ENCODE measurements around the gene CFAP107.

The CFAP107 gene

DNA sequence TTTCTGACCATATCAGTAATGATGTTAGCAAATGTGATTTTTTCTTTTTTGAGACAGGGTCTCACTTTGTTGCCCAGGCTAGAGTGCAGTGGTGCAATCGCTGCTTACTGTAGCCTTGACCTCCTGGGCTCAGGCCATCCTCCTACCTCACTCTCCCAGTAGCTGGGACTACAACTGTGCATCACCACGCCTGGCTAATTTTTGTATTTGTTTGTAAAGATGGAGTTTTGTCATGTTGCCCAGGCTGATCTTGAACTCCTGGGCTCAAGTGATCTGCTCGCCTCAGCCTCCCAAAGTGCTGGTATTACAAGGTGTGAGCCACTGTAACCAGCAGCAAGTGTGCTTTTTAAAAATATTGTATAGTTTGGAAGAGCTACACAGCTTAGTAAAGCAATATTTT is 4.1 kb upstream of the CFAP107 start:
- no peak for DNase-seq

DNA sequence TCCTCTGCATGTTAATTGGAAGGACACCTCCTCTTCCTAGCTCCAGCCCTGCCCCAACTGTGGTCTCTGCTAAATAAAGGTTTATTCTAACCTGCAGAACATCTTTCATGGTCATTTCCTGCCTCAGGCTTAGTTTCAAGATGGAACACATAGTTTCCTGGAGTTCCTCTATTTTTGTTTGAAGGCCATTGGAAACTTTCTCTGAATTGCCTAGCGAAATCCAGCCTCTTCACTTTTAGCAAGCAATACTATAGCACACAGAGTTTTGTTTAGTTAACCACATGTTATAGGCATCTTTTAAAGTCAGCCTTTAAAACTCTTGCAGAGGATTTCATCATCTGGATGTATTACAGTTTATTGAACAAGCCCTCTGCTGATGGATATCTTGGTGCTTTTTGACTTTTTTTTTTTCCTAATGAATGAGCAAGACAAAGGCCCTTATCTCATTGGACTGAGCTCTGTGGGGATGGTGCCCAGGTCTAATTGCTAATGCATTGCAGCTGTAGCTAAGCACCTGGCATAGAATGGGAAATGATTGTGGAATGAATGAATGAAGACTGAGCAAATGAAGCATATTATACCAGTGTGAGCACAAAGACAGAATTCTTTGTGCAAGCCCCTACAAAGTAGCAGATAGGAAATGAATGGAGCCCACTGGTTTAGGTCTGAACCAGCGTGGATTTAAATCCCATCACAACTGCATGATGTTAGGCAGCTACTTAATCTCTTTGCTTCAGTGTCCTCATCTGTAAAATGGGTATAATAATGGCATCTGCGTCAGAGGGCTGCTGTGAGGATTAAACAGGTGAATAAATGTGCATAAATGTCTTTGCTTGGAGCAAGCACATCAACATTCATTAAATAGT is 641 bp upstream of the CFAP107 start:
- no peak for DNase-seq

DNA sequence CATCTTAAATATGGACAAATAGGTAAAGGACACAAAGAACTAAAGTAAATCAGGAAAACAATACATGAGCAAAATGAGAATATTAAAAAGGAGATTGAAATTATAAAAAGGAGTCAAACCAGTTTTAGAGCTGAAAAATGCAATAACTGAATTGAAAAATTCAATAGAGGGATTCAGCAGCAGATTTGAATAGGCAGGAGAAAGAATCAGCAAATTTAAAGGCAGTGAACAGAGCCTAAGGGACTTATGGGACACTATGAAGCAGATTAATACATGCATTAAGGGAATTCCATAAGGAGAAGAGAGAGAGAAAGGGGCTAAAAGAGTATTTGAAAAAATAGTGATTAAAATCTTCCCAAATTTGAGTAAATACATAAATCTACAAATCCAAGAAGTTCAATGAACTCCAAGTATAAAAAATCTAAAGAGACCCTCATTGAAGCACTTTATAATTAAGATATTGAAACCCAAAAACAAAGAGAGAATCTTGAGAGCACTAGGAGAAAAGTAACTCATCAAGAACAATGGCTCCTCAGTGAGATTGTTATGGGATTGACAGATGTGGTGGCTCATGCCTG is 2.9 kb downstream of the CFAP107 start:
- DNase-seq: no peak

DNA sequence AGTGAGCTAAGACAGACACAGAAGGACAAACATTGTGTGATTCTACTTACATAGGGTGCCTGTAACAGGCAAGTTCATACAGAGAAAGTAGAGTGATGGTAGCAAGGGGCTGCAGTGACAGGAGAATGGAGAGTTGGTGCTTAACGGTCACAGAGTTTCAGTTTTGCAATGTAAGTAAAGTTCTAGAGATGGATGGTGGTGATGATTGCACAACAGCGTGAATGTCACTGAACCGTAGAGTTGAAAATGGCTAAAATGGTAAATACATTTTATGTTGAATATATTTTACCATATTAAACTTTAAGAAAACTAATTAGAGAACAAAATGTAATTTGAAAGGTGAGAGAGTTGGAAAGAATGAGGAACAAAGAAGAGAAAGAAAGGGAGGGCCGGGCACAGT is 8.7 kb downstream of the CFAP107 start:
- DNase-seq: no peak

DNA sequence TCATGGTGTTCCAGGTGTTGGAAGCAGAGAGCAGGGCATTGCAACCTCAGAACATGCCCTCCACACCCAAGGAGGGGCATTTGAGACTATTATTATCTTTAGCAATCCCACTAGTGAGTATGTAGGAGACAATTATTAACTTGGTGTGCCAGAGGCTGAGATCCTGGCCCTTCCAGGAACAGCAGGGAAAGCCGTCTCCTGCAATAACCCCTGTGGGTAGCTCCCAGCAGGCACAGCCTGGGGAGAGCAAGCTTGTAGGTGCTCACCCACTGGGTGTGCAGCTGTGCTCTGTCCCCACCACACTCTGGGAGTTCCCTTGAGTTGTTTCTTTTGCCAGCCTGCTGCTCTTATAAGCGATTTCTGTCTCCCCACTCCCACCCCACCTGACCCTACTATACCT is 10.3 kb downstream of the CFAP107 start:
- no peak for DNase-seq

DNA sequence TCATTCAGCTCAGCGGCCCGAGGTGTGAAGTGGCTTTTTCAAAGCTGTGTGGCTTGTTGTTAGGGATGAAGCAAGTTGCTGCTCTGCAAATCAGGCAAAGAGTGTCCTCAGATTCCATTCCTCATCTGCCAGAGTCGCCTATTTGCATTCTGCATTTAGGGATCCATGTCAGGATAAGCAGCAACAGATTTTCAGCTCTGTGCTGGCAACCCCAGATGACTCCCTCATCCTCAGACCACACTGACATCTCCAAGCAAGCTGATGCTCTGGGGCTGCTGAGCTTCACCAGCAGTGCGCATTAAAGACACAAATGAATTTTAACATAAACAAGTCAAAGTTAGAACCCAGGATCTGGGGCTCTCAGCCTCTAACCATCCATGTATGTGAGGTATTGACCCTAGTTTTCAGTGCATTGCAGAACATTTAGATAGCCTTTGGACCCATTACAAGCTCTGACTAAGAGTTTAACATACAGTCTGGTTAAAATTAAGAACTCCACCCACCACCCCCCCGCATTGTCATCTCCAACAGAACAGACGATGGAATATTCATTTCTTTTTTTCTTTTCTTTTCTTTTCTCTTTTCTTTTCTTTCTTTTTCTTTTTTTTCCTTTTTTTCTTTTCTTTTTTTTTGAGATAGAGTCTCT is 10.9 kb downstream of the CFAP107 start:
- no peak for DNase-seq

DNA sequence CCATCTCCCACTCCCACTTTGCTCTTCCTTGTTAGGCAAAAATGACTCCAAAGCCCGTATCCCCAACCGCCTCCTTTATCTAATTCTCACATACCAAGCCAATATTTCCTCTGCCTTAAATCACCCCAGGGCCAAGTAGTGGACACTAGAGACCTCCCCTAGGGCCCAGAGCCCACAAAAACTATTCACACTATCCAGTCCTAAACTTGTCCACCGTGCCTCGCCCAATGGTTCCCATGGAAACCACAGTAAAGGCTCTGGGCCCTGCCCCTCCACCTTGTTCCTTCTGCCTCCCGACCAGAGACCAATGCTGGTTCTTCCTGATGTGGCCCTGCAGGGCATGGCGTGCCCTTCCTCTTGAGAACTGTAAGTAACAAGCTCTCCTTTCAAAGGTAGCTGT is 11.8 kb downstream of the CFAP107 start:
- DNase-seq: no peak

DNA sequence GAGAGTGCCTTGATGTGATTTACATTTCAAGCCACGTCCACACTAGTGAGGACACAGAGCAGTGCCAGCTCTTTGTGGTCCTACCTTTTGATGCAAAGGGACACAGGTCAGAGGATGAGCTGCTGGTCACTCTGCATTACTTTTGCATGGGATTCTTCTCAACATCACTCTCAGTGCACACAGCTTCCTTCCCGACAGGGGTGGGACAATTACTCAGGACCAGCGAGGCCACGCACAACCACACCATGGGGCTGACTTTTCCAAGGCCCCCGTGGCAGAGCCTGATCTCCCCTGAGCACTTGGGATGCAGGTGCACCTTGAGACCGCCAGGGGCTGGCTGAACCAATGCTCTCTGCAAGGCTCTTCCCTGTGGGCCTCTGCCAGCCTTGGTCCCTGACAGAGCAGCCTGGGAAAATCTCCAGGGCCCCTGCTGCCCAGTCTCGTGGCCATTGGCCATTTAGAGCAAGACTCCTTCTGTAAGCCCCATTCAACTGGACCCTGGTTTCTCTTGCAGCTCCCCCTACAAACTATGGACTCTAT is 14.3 kb downstream of the CFAP107 start:
- no peak for DNase-seq

DNA sequence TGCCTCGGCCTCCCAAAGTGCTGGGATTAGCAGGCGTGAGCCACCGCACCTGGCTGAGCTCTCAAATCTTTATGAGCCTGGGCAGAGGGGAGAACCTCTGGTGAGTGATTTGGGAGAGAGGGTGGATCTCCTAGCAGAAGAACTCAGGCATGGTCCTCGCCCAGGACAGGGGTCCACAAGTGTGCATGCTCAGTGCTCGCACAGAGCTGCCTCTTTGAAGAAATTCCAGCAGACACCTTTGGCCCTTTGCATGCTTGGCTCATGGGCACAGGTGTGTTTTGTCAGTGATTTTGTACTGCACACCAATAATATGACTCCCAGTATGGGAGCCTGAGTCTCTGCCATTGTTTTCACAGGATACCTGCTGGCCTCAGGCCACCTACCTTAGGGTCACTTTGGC is 15.8 kb downstream of the CFAP107 start:
- no peak for DNase-seq

DNA sequence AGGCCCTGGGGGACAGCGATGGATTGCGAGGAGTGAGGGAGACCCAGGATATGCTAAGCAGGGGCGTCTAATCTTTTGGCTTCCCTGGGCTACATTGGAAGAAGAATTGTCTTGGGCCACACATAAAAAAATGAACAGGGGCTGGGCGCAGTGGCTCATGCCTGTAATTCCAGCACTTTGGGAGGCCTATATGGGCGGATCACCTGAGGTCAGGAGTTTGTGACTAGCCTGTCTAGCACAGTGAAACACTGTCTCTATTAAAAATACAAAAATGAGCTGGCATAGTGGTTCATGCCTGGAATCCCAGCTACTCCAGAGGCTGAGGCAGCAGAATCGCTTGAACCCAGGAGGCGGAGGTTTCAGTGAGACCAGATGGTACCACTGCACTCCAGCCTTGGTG is 16.8 kb downstream of the CFAP107 start:
- no peak for DNase-seq

DNA sequence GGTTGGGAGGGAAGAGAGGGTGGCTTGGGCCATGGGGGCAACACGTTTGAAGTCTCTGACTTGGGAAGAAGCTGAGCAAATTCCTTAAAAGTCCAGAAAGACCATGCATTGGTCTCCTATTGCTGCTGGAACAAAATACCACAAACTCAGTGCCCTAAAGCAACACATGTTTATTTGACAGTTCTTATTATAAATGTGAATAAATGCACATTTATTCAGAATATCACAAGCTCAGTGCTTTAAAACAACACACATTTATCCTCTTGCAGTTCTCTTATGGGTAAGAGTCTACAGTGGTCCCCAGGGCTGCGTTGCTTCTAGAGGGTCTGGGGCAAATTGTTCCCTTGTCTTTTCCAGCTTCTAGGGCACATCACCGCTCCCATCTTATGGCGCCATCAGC is 17.5 kb downstream of the CFAP107 start:
- DNase-seq: no peak

DNA sequence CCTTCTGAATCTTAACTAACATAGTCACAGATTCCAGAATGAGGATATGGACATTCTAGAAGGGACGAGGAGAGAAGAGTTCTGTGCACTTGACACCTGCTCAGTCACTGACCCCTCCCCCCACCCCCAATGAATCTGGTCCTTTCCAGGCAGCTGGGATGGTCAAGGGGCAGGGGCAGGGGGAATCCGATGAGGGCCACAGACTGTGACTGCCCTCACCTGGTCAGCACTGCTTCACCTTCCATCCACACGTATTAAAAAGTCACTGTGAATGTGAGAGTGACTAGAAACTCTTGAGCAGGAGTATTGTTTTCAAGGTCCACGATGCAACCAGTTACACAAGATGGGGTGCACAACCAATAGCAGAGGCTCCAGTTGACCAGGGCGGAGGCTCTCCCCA is 18.0 kb downstream of the CFAP107 start:
- DNase-seq: no peak

DNA sequence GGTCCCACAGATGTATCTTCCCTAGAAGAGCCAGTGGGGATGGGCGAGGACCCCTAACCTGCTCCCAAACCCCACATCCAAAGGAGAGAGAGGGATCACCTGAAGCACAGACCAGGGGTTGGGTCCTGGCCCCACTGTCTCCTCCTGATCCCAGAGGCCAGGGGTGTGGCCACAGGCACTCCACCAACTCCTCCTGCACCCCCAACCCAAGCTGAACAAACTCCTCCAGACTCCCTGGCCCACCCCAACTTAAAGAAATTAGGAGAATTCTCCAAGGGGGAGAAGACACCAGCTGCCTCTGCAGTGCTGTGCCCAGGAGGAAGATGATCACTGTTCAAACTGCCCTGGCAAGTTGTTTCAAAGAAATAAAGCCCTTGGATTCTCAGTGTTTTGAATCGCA is 23.0 kb downstream of the CFAP107 start:
- no peak for DNase-seq

DNA sequence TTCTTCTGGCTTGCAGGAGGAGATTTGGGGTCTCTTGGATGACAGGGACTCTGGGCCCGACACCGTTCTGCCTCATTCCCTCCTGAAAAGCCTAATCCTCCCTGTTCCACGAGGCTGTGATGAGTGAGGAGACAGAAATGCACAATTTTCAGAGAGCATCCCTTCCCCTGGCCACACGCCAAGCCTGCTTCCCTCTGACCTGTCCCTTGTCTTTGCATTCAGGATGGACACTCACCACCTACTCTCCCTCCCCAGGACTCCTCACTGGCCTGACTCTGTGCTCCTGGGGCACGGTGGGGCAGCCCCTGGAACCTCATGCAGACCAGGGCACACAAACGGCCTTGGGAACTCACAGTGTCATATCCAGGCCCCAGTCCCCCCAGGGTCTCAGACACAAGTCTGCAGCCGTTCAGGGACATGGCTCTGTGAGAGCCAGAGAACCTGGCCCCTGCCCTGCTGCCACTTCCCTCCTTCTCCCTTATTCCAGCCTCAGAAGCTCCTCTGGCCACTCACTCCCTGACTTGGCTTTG is 24.0 kb downstream of the CFAP107 start:
- DNase-seq: no peak

DNA sequence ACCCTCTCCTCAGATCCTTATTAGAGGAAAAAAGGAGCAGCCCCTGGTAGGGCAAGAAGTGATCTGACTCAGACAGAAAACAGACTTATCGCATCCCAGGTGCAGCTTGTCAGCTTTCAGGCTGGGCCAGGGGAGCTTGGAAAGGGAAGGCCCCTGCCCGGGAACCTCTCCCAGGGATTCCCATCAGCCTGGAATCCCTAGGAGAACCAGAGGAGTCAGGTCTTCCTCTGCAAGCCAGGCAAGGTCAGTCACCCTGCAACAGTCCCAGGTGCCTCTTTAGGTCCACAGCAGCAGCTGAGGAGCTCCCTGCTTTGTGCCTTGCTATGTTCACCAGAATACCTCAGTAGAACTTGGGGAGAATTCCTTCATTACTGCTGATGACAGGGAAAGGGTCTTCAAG is 24.6 kb downstream of the CFAP107 start:
- no peak for DNase-seq

DNA sequence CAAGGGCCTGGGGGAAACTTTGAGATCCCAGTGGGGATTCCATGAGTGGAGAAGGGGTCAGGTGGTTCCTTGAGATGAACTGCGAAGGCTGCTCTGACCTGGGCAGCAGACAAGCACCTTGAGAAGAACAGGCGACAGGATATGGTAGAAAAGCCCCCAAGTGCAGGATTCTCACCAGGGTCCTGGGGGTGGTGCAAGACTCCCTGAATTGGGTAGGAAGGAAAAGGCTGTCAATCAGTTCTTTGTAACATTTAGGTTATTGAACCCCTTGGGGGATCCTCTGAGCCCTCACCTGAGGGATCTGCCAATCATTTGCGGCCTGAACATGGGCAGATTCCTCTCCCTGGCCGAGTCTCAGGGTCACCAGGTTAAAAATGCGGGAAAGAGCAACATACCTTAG is 25.2 kb downstream of the CFAP107 start:
- no peak for DNase-seq

DNA sequence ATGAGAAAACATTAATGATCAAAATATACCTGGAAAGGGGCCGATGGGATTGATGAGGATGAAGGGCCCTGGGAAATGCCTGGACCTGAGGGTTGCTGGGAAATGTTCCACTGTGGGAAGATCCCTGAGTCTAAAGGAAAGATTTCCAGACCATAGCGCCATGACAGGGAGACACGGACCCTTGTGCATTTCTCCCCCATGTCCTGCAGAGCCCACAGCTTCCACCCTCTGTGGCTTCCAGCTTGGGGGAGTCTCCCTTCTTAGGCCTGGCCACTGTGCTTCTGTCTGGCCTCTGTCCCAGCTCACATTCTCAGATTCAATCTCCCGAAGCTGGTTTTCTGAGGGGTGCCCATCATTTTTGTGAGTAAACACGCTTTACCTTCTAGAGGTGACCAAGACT is 26.5 kb downstream of the CFAP107 start:
- no peak for DNase-seq

DNA sequence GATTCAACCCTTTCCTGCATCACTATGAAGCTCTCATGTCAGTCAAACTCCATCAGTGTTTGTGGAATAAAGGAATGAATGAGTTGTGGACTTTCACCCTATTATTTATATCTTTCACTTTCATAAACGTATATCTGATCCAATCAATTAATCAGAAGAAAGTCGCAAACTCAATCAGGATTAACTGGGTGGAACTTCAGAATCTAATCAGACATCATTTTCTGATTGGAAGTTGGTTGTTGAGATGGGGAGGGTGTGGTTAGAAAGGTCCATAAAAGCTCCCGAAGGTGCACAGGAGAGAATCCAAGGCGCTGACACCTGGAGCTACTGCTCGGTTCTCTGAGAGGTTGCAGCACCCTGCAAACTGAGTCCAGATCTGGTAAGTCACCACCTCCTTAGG is 27.4 kb downstream of the CFAP107 start, which contains the start of gene PRAMEF12:
Gene PRAMEF12, plus strand, starts transcription at position 301 of the 400 bp plus-strand sequence. CDS start 1,130 bp downstream, outside the sequence.
- DNase-seq: no peak

DNA sequence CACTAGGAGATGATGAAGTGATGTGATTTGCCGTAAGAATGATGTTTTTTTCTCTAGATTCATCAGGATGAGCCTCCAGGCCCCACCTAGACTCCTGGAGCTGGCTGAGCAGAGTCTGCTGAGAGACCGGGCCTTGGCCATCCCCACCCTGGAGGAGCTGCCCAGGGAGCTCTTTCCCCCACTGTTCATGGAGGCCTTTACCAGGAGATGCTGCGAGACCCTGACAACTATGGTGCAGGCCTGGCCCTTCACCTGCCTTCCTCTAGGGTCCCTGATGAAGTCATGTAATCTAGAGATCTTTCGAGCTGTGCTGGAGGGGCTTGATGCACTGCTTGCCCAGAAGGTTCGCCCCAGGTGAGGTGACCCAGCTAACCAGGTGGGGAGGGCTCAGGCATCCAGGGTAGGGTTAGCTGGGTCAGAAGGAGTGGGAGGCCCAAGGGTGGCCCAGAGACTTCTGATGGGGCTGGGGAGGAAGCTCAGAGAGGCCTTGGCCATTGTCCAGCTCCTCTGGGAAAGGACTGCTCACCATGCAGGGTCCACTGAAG is 28.9 kb downstream of the CFAP107 start:
- no peak for DNase-seq

DNA sequence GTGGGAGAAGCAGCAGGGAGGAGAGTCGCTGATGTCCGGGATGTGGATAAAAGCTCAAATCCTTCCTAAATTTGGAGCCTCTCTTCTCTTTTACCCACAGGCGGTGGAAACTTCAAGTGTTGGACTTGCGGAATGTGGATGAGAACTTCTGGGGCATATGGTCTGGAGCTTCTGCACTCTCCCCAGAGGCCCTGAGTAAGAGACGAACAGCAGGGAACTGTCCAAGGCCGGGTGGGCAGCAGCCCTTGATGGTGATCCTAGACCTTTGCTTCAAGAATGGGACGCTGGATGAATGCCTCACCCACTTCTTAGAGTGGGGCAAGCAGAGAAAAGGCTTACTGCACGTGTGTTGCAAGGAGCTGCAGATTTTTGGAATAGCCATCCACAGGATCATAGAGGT is 29.4 kb downstream of the CFAP107 start:
- DNase-seq: no peak

DNA sequence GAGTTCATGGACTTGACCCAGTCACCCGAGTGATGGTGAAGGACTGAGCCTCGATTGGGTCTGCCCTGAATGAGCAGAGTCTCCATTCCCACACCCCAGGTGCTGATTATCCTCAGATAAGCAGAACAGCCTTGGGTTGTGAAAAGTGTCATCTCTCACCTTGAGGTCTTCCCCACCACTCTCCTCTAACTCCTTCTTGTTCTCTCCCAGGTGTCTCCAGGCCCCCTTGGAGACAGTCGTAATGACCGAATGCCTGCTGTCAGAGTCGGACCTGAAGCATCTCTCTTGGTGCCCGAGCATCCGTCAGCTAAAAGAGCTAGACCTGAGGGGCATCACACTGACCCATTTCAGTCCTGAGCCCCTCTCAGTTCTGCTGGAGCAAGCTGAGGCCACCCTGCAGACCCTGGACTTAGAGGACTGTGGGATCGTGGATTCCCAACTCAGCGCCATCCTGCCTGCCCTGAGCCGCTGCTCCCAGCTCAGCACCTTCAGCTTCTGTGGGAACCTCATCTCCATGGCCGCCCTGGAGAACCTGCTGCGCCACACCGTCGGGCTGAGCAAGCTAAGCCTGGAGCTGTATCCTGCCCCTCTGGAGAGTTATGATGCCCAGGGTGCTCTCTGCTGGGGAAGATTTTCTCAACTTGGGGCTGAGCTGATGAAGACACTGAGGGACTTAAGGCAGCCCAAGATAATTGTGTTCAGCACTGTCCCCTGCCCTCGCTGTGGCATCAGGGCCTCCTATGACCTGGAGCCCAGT is 31.0 kb downstream of the CFAP107 start:
- DNase-seq: no peak

Data from hypothalamus (tissue), 51 donors.